ENCODE data around the gene TLE5.
A peak's percentile ranks its signal among the peaks of the same experiment; 100 is the strongest.

Gene TLE5

GRCh38 chr19:3028305-3029064 lies 33.8 kb downstream of the TLE5 start:
- H3K4me3 ChIP-seq: peak overlapping the region; percentile 48 to 70 (median 59)
- H3K27ac ChIP-seq: no peak overlapping the region
- H3K4me1 ChIP-seq: peaks cover 7 to 26% (median 18%) of the 10 kb centered on the region in 10 experiments; a peak in 19 of 20 replicates
- H4K20me1 ChIP-seq: peaks cover 0 to 17% (median 0%) of the 10 kb centered on the region in 11 experiments; a peak in 3 of 22 replicates
- H3K27me3 ChIP-seq: peaks cover 80 to 97% (median 92%) of the 10 kb centered on the region in 11 experiments
- no peak for TF ChIP-seq Cebpa-rat (IDR thresholded peaks at IDR 0.05)
- no peaks in the 10 kb centered on the region for H3K36me3 ChIP-seq
- H3K4me2 ChIP-seq: peak overlapping the region; percentile 80 to 90 (median 83)
- H3K9me3 ChIP-seq (replicated peaks in 1 of 11): peaks cover 0 to 7% (median 0%) of the 10 kb centered on the region in 11 experiments; a peak in 4 of 22 replicates
- H3K9ac ChIP-seq: peak overlapping the region in 10 of 11 experiments; percentile 33 to 69 (median 60); a peak in 15 of 22 replicates

GRCh38 chr19:3027981-3028304 lies 34.4 kb downstream of the TLE5 start:
- H3K4me3 ChIP-seq: no peak overlapping the region; a peak in 1 of 20 replicates

GRCh38 chr19:3027292-3027691 lies 35.0 kb downstream of the TLE5 start:
- Histone ChIP-seq H3K4me2 (no peak overlapping the region), H3K27ac (no peak overlapping the region), H3K4me3 (no peak overlapping the region), H4K20me1 (peaks cover 0 to 17% (median 0%) of the 10 kb centered on the region in 11 experiments; a peak in 3 of 22 replicates), H3K4me1 (peaks cover 7 to 30% (median 18%) of the 10 kb centered on the region in 10 experiments; a peak in 19 of 20 replicates), H3K27me3 (peaks cover 75 to 93% (median 91%) of the 10 kb centered on the region in 11 experiments), H3K9me3 (replicated peaks in 1 of 11) (peaks cover 0 to 7% (median 0%) of the 10 kb centered on the region in 11 experiments; a peak in 4 of 22 replicates), H3K9ac (no peak overlapping the region), H3K36me3 (no peaks in the 10 kb centered on the region)
- no peak for TF ChIP-seq Cebpa-rat (IDR thresholded peaks at IDR 0.05)

More at GRCh38 chr19:3027981-3028304, 34.4 kb downstream of the TLE5 start:
- Histone ChIP-seq H3K9ac (no peak overlapping the region), H3K9me3 (replicated peaks in 1 of 11) (peaks cover 0 to 7% (median 0%) of the 10 kb centered on the region in 11 experiments; a peak in 4 of 22 replicates), H3K27ac (no peak overlapping the region), H4K20me1 (peaks cover 0 to 17% (median 0%) of the 10 kb centered on the region in 11 experiments; a peak in 3 of 22 replicates), H3K4me2 (peak overlapping the region in 5 of 11 experiments; percentile 82 to 88 (median 83); a peak in 4 of 22 replicates), H3K36me3 (no peaks in the 10 kb centered on the region), H3K27me3 (peaks cover 80 to 100% (median 97%) of the 10 kb centered on the region in 11 experiments), H3K4me1 (peaks cover 7 to 26% (median 18%) of the 10 kb centered on the region in 10 experiments; a peak in 19 of 20 replicates)
- no peak for TF ChIP-seq Cebpa-rat (IDR thresholded peaks at IDR 0.05)

- H3K27ac ChIP-seq: no peak overlapping the region
- H3K27me3 ChIP-seq: peaks cover 74 to 88% (median 85%) of the 10 kb centered on the region in 11 experiments
- no peak overlapping the region for H3K4me3 ChIP-seq
- H3K36me3 ChIP-seq: no peaks in the 10 kb centered on the region
- no peak overlapping the region for H3K9ac ChIP-seq
- H3K4me1 ChIP-seq: peaks cover 7 to 30% (median 18%) of the 10 kb centered on the region in 10 experiments; a peak in 19 of 20 replicates
- TF ChIP-seq Cebpa-rat (IDR thresholded peaks at IDR 0.05): no peak
- H4K20me1 ChIP-seq: peaks cover 0 to 17% (median 0%) of the 10 kb centered on the region in 11 experiments; a peak in 3 of 22 replicates
- no peak overlapping the region for H3K4me2 ChIP-seq
- peaks cover 0 to 7% (median 0%) of the 10 kb centered on the region in 11 experiments; a peak in 4 of 22 replicates for H3K9me3 ChIP-seq (replicated peaks in 1 of 11)
Observed at GRCh38 chr19:3026768-3027167, 35.5 kb downstream of the TLE5 start.

- H3K9me3 ChIP-seq (replicated peaks in 1 of 11): peaks cover 0 to 7% (median 0%) of the 10 kb centered on the region in 11 experiments; a peak in 4 of 22 replicates
- peaks cover 7 to 30% (median 18%) of the 10 kb centered on the region in 10 experiments; a peak in 19 of 20 replicates for H3K4me1 ChIP-seq
- no peaks in the 10 kb centered on the region for H3K36me3 ChIP-seq
- H3K4me2 ChIP-seq: peak overlapping the region; percentile 41 to 78 (median 64); a peak in 21 of 22 replicates
- H3K27me3 ChIP-seq: peaks cover 65 to 76% (median 73%) of the 10 kb centered on the region in 11 experiments
- TF ChIP-seq Cebpa-rat (IDR thresholded peaks at IDR 0.05): no peak
- H4K20me1 ChIP-seq: peaks cover 0 to 17% (median 0%) of the 10 kb centered on the region in 11 experiments; a peak in 3 of 22 replicates
- 0 out of 22 replicates have a peak overlapping the region, but pooled peaks of 1 of the 11 experiments have one; percentile 24 for H3K9ac ChIP-seq
- no peak overlapping the region for H3K27ac ChIP-seq
- H3K4me3 ChIP-seq: no peak overlapping the region
Observed at GRCh38 chr19:3025549-3025886, 36.8 kb downstream of the TLE5 start.

- H4K20me1 ChIP-seq: peaks cover 0 to 17% (median 0%) of the 10 kb centered on the region in 11 experiments; a peak in 3 of 22 replicates
- peaks cover 7 to 30% (median 18%) of the 10 kb centered on the region in 10 experiments; a peak in 19 of 20 replicates for H3K4me1 ChIP-seq
- peak overlapping the region in 1 of 10 experiments; percentile 28; a peak in 2 of 20 replicates for H3K4me3 ChIP-seq
- H3K36me3 ChIP-seq: no peaks in the 10 kb centered on the region
- peaks cover 59 to 71% (median 68%) of the 10 kb centered on the region in 11 experiments for H3K27me3 ChIP-seq
- TF ChIP-seq Cebpa-rat (IDR thresholded peaks at IDR 0.05): no peak
- no peak overlapping the region for H3K27ac ChIP-seq
- peak overlapping the region; percentile 41 to 78 (median 64) for H3K4me2 ChIP-seq
- peak overlapping the region in 1 of 11 experiments; percentile 24; a peak in 1 of 22 replicates for H3K9ac ChIP-seq
- peaks cover 0 to 7% (median 0%) of the 10 kb centered on the region in 11 experiments; a peak in 4 of 22 replicates for H3K9me3 ChIP-seq (replicated peaks in 1 of 11)
Observed at GRCh38 chr19:3024870-3025548, 37.3 kb downstream of the TLE5 start.

- Histone ChIP-seq H3K9ac (no peak overlapping the region), H3K4me2 (peak overlapping the region; percentile 41 to 78 (median 64); a peak in 21 of 22 replicates), H3K27ac (no peak overlapping the region), H4K20me1 (peaks cover 0 to 17% (median 0%) of the 10 kb centered on the region in 11 experiments; a peak in 3 of 22 replicates), H3K4me1 (peaks cover 7 to 30% (median 18%) of the 10 kb centered on the region in 10 experiments; a peak in 19 of 20 replicates), H3K4me3 (0 out of 20 replicates have a peak overlapping the region, but pooled peaks of 1 of the 10 experiments have one; percentile 28), H3K27me3 (peaks cover 54 to 65% (median 63%) of the 10 kb centered on the region in 11 experiments), H3K36me3 (no peaks in the 10 kb centered on the region), H3K9me3 (replicated peaks in 1 of 11) (peaks cover 0 to 7% (median 0%) of the 10 kb centered on the region in 11 experiments; a peak in 4 of 22 replicates)
- TF ChIP-seq Cebpa-rat (IDR thresholded peaks at IDR 0.05): no peak
Observed at GRCh38 chr19:3024509-3024869, 37.8 kb downstream of the TLE5 start.

- H3K9ac ChIP-seq: no peak overlapping the region
- H3K4me1 ChIP-seq: peaks cover 6 to 32% (median 24%) of the 10 kb centered on the region in 10 experiments; a peak in 19 of 20 replicates
- H4K20me1 ChIP-seq: peaks cover 0 to 6% (median 0%) of the 10 kb centered on the region in 11 experiments; a peak in 2 of 22 replicates
- no peaks in the 10 kb centered on the region for H3K9me3 ChIP-seq (replicated peaks in 1 of 11)
- H3K27me3 ChIP-seq: peaks cover 17 to 26% (median 23%) of the 10 kb centered on the region in 11 experiments
- H3K4me3 ChIP-seq: no peak overlapping the region
- no peak for TF ChIP-seq Cebpa-rat (IDR thresholded peaks at IDR 0.05)
- no peaks in the 10 kb centered on the region for H3K36me3 ChIP-seq
- H3K4me2 ChIP-seq: no peak overlapping the region
- H3K27ac ChIP-seq: no peak overlapping the region
Observed at GRCh38 chr19:3020321-3020960, 41.9 kb downstream of the TLE5 start.
